BE2C (cell line): ENCODE measurements around the gene SFSWAP.

Experiments used
- DNase-seq: peaks from one replicate; pipeline ENCODE4 v3.0.0-alpha.2; 2020
- H3K27me3 ChIP-seq: fragments of 250-450 bp; sonication (Bioruptor Pico); 2 replicates; pipeline ENCODE4 v1.5.1; 2020; ENCODE audit warnings: mild to moderate bottlenecking
- H3K36me3 ChIP-seq: fragments of 250-450 bp; sonication (Bioruptor Pico); 2 replicates; pipeline ENCODE4 v1.5.1; 2020; ENCODE audit warnings: mild to moderate bottlenecking
- H3K4me1 ChIP-seq: fragments of 250-450 bp; sonication (Bioruptor Pico); 2 replicates; pipeline ENCODE4 v1.5.1; 2020
- H3K4me3 ChIP-seq: 2 replicates; pipeline ENCODE4 v1.5.1; 2011; ENCODE audit warnings: low read depth, low read length
- H3K9me3 ChIP-seq: fragments of 250-450 bp; sonication (Bioruptor Pico); 2 replicates; pipeline ENCODE4 v1.5.1; 2020
- TF ChIP-seq, protein P1 (sequence below): IDR thresholded peaks from 2 replicates; pipeline ENCODE4 v1.5.1; 2012; ENCODE audit warnings: mild to moderate bottlenecking, low read depth, low read length

Gene SFSWAP

DNA sequence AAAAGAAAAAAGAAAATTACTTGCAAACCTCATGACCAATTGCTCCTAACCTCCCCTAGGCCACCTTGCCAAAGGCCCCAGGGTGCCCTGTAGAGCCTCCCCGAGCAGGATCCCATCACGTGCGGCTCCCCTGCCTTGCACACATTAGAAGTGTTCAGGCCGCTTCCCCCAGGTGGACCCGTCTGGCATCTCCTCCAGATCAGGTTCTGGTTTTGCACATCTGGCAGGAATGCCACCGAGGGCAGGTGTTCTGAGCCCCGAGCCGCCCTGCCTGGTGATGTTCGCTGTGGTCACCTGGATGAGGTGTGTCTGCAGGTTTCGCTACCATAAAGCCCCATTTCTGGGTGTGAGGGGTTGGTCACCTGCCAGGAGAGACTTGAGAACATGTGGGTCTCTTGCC lies 136.6 kb downstream of the SFSWAP start:
- no peaks in the 10 kb centered on the region for H3K27me3 ChIP-seq
- no peak for DNase-seq
- TF ChIP-seq, protein P1, sequence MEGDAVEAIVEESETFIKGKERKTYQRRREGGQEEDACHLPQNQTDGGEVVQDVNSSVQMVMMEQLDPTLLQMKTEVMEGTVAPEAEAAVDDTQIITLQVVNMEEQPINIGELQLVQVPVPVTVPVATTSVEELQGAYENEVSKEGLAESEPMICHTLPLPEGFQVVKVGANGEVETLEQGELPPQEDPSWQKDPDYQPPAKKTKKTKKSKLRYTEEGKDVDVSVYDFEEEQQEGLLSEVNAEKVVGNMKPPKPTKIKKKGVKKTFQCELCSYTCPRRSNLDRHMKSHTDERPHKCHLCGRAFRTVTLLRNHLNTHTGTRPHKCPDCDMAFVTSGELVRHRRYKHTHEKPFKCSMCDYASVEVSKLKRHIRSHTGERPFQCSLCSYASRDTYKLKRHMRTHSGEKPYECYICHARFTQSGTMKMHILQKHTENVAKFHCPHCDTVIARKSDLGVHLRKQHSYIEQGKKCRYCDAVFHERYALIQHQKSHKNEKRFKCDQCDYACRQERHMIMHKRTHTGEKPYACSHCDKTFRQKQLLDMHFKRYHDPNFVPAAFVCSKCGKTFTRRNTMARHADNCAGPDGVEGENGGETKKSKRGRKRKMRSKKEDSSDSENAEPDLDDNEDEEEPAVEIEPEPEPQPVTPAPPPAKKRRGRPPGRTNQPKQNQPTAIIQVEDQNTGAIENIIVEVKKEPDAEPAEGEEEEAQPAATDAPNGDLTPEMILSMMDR = no peak
- no peak overlapping the region for H3K4me3 ChIP-seq
- H3K4me1 ChIP-seq = no peaks in the 10 kb centered on the region
- no peaks in the 10 kb centered on the region for H3K9me3 ChIP-seq
- H3K36me3 ChIP-seq = no peaks in the 10 kb centered on the region

DNA sequence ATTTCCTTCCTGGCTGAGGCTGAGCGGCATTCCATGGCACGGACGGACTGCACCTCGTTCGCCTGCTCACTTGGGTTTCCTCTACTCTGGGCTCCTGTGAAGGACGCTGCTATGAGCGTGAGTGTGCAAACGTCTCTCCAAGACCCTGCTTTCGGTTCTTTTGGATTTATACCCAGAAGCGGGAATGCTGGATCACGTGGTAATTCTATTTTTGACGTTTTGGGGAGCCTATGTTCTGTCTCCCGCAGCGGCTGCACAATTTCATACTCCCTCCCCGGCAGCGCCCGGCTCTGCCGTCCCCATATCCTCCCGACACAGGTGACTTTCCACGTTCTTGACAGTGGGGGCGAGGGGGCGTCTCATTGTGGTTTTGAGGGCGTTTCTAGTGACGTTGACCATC lies 137.9 kb downstream of the SFSWAP start:
- Histone ChIP-seq H3K4me1 (no peaks in the 10 kb centered on the region), H3K4me3 (no peak overlapping the region), H3K9me3 (no peaks in the 10 kb centered on the region), H3K27me3 (no peaks in the 10 kb centered on the region), H3K36me3 (no peaks in the 10 kb centered on the region)
- no peak for DNase-seq
- TF ChIP-seq, protein P1 = no peak
